Measurements from ENCODE around the gene ZNF473.
"Not testable (repeated sequence)": the region's sequence is repeated elsewhere in the genome, so short reads cannot be mapped to it uniquely, and the experiment has no call there.

Gene ZNF473

GRCh38 chr19:50051228-50051895, 25.6 kb downstream of the ZNF473 start:
- not testable (repeated sequence) for DNase-seq

DNA sequence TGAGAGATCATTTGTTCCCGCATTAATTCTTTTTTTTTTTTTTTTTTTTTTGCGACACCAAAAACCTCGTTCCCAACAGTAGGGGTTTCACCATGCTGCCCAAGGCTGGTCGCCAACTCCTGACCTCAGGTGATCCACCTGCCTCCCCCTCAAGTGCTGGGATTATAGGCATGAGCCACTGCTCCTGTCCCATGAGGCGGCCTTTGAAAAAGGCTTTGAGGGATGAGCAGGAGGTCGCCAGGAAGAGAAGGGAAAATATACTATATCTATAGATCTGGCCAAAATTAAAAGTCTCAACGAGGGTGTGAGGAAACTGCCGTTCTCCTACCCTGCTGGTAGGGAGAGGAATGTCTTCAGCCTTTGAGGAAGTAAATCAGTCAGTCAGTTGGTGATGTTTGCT, 26.2 kb downstream of the ZNF473 start:
- no peak for DNase-seq

DNA sequence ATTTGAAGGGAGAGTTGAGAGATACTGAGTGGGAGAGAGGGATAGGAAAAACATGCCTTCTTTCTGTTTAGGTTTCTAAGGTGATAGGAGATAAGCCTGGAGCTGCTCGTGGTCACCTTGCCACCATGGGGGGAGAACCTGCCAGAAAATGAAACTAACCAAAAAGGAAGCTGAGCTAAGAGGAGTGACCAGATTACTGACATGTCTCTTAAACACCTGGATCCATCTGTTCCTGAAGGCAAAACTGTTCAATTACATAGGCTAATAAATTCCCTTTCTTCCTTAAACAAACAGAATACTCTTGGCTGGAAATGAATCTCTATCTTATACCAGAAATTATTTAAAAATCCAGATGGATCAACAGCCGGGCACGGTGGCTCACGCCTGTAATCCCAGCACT, 27.3 kb downstream of the ZNF473 start:
- no peak for DNase-seq

DNA sequence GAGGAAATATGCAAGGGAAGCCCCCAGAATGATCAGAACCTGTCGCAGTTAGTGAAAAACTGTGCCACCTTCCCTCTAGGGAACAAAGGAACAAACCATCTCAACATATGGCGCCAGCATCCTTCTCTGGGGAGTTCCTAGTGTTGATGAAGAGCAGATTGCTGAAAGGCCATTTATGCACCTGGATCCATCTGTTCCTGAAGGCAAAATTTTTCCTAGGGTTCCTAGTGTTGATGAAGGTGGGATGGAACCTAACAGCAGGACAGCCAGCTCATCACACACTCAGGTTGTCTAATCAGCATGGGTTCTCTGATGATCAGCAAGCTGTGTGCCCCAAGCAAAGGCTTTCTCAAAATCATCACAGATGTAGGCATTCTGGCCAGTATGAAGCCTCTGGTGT, 32.6 kb downstream of the ZNF473 start:
- DNase-seq, result no peak

- no peak for DNase-seq
These were observed 33.2 kb downstream of the ZNF473 start for GRCh38 chr19:50059045-50059444.

DNA sequence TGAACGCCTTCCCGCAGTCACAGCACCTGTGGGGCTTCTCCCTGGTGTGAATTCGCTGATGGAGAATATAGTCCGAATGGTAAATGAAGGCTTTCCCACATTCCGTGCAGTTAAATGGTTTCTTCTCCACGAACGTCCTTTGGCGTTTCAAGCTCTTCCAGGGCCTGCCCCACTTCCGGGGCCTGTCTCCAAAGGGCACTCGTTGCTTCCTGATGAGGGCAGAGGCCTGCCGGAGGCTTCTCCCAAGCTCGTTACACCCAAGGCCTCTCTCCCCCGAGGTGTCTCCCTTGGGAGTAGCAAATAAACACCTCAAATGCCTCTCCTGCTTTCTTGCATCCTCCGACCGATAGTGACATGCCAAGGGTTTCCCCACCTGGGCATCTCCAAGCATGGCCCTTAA, 34.3 kb downstream of the ZNF473 start:
- no peak for DNase-seq

GRCh38 chr19:50061650-50062049, 35.8 kb downstream of the ZNF473 start:
- no peak for DNase-seq

GRCh38 chr19:50065938-50066337, 40.1 kb downstream of the ZNF473 start:
- no peak for DNase-seq

DNA sequence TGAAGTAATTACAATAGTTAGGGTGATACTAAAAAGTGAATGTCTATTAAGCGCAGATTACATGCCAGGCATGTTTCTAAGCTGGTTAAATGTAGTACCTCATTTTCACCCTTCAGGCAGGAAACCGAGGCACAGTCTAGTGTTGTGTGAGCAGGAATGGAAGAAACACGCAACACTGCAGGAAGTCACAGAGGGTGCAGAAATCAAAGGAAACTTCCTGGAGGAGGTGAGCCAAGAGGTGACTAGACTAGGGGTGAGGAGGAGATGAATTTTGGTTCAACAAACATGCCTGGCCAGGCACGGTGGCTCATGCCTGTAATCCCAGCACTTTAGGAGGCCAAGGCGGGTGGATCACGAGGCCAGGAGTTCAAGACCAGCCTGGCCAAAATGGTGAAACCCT, 41.8 kb downstream of the ZNF473 start:
- no peak for DNase-seq

DNA sequence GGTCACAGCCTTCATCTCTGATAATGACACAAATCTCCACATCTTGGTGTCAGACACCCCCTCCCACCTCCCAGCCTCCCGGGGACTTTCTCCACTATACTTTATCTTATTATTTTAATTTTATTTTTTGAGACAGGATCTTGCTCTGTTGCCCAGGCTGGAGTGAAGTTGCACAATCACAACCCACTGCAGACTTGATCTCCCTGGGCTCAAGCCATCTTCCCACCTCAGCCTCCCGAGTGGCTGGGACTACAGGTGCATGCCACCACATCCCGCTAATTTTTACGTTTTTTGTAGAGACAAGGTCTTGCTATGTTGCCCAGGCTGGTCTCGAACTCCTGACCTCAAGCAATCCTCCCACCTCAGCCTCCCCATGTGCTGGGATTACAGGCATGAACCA, 42.6 kb downstream of the ZNF473 start:
- DNase-seq, result not testable (repeated sequence)

GRCh38 chr19:50075076-50075475, 49.3 kb downstream of the ZNF473 start:
- not testable (repeated sequence) for DNase-seq

DNA sequence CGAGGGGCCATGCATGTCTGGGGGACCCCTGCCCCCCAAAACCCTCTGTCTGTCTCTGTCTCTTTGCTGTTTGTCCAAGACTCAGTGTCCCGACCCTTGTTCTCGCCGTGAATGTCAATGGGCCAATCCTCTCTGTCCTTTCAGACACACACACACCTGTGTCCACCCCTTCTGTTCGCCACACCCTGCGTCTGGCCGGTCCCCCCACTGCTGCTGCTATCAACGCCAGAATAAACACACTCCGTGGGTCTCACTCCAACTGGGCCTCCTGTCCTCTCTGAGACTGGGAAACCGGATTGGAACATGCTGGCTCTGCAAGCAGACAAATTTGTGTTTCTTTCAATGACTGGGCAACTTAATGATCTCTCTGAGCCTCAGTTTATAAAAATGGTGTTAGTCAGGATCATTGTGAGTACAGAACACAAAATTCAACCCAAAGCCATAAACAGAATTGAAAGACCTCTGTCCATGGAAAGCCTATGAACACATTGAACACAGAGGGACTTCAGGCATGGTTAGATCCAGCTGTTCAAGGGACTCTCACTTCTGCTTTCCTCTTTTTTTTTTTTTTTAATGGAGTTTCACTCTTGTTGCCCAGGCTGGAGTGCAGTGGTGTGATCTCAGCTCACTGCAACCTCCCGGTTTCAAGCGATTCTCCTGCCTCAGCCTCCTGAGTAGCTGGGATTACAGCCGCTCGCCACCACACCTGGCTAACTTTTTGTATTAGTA, 50.0 kb downstream of the ZNF473 start:
- DNase-seq, result not testable (repeated sequence)

DNA sequence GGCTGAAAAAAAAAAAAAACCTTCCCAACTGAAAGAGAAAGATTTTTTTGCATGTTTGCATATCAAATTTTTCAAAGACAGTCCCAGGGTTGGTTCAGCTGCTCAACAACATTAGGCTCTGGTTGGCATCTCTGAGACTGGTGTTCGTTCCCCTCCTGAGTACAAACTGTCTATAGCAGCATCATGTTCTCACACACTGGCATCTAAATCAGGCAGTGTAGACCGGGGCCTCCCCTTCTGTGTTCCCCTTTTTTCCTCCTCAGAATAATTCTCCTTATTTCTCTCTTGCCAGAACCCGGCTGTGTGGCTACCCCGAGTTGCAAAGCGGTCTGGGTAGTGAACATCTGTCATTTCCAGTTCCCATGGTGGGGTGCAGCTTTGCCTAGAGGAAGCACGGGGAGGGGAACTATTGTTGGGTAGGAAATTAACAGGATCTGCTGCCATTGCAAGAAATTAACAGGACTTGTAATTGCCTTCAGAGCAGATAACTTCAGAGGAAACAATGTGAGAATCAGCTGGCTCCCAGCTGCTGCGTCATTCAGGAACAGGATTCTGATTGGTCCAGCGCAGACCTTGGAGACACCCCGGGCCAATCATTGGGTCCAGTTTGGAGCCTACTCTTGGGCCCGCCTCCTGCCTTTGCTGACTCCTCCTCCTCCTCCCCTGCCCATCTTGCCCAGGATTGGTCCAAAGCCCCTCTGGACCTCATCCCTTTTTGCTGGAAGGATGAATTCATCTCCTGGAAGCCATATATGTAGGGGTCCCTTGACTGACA, 51.0 kb downstream of the ZNF473 start:
- not testable (repeated sequence) for DNase-seq

DNA sequence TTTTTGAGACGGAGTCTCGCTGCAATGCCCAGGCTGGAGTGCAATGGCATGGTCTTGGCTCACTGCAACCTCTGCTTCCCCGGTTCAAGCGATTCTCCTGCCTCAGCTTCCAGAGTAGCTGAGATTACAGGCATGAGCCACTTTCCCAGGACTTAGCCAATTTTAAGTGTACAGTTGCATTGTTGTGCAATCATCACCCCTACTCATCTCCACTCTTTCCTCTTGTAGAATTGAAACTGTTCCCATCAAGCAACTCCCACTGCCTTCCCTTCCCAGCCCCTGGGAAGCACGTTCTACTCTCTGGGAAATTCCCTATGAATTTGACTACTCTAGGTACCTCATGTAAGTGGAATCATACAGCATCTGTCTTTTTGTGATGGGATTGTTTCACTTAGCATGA, 53.2 kb downstream of the ZNF473 start:
- not testable (repeated sequence) for DNase-seq

DNA sequence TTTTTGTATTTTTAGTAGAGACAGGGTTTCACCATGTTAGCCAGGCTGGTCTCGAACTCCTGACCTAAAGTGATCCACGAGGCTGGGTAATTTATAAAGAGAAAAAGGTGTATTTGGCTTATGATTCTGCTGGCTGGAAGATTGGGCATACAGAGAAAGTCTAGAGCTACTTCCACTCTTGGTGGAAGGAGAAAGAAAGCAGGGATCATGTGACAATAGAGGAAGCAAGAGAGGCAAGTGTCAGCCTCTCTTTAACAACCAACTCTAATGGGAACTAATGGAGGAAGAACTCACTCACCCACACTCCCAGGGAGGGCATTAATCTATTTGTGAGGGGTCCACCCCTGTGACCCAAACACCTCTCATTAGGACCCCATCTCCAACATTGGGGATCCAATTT, 58.6 kb downstream of the ZNF473 start:
- not testable (repeated sequence) for DNase-seq

- DNase-seq, result not testable (repeated sequence)
These were observed 61.3 kb downstream of the ZNF473 start for GRCh38 chr19:50087153-50087552.

- DNase-seq, result not testable (repeated sequence)
These were observed 64.9 kb downstream of the ZNF473 start for GRCh38 chr19:50090706-50091105.

DNA sequence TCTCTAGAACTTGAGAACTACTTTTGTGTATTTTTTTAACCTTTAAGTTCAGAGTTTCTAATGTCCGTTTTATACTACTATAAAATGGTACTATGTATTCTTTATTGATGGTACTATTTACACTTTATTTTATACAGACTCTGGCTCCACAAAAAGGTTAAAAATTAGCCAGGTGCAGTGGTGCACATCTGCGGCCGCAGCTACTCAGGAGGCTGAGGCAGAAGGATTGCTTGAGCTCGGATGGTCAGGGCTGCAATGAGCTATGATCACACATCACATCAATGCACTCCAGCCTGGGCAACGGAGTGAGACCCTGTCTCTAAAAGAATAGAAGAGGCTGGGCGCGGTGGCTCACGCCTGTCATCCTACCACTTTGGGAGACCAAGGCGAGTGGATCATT, 66.0 kb downstream of the ZNF473 start:
- not testable (repeated sequence) for DNase-seq

DNA sequence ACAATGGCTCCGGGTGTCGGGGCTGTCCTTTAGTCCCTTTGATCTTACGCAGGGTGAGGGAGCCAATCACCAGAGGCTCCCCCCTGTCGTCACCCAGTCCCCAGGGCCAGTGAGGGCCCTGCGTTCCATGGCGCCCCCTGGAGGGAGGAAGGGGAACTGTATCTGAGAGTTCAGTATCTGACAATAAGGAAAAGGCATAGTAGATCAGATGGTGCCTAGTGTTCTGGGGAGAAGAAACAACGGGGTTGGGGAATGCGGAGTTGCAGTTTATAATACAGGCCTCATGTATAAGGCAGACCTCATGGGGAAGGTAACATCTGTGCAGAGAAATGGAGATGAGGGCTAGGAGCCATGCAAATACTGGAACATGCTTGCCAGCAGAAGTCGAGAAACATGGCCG, 66.8 kb downstream of the ZNF473 start:
- not testable (repeated sequence) for DNase-seq

GRCh38 chr19:50097884-50098283, 72.1 kb downstream of the ZNF473 start:
- DNase-seq, result not testable (repeated sequence)

DNA sequence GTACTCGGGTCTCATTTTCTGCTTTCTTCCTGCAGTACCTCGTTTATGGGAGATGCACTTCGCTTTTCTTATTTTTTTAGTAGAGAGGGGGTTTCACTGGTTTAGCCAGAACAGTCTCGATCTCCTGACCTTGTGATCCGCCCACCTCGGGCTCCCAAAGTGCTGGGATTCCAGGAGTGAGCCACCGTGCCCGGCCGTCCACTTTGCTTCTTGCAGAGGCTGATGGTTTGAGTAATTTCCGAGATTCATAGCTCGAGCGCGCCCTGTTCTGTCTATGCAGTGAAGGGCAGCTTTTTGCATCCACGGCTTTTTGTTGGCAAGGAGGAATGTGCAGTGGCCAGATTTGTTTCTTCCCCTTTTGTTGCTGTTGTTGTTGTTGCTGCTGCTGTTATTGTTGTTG, 73.1 kb downstream of the ZNF473 start:
- DNase-seq, result not testable (repeated sequence)

DNA sequence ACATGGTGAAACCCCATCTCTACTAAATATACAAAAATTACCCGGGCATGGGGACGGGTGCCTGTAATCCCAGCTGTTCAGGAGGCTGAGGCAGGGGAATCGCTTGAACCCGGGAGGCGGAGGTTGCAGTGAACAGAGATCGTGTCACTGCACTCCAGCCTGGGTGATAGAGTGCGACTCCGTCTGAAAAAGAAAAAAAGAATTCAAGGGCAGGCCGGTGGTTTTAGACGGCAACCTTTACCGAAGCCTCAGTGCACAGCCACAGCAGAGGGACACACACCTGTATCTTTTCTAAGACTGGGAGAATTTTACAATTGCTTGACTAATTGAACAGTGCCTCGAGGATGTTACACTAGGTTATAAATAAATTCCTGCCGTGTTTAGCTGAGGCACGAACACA, 73.9 kb downstream of the ZNF473 start:
- not testable (repeated sequence) for DNase-seq

DNA sequence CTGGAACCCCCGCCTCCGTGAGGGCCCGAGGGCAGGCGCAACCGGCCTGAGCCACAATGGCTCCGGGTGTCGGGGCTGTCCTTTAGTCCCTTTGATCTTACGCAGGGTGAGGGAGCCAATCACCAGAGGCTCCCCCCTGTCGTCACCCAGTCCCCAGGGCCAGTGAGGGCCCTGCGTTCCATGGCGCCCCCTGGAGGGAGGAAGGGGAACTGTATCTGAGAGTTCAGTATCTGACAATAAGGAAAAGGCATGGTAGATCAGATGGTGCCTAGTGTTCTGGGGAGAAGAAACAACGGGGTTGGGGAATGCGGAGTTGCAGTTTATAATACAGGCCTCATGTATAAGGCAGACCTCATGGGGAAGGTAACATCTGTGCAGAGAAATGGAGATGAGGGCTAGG, 75.1 kb downstream of the ZNF473 start:
- not testable (repeated sequence) for DNase-seq

Measured in NCI-H1930 (cell line).